Stimulated activated effector memory CD8-positive, alpha-beta T cell treated with anti-CD3 and anti-CD28 coated beads, Interleukin-12 subunit alpha, Interleukin-12 subunit beta, amount 100 ng/mL, for 72 hours (primary cell): ENCODE results near the gene MDP1.

Source experiments
- ATAC-seq: fragments of 150-1000 bp; cut with Tn5 transposase; 2 replicates; pipeline ENCODE4 v1.10.0; 2021
- DNase-seq, 2 donors: peaks; one replicate each; pipeline ENCODE4 v3.0.0; 2021 to 2022; ENCODE audit warnings: low spot score in 2 of 2
- H3K27ac Mint-ChIP-seq: one replicate; pipeline ENCODE4 v1.8.0; 2022; ENCODE audit warnings: mild to moderate bottlenecking, mixed read lengths
- H3K36me3 Mint-ChIP-seq: one replicate; pipeline ENCODE4 v1.8.0; 2022; ENCODE audit warnings: mild to moderate bottlenecking, mixed read lengths
- H3K4me1 Mint-ChIP-seq: one replicate; pipeline ENCODE4 v1.8.0; 2022; ENCODE audit warnings: mixed read lengths
- H3K4me3 Mint-ChIP-seq: one replicate; pipeline ENCODE4 v1.8.0; 2022; ENCODE audit warnings: mild to moderate bottlenecking, mixed read lengths
- H3K9me3 Mint-ChIP-seq: one replicate; pipeline ENCODE4 v1.8.0; 2022; ENCODE audit warnings: mixed read lengths

Gene MDP1

DNA sequence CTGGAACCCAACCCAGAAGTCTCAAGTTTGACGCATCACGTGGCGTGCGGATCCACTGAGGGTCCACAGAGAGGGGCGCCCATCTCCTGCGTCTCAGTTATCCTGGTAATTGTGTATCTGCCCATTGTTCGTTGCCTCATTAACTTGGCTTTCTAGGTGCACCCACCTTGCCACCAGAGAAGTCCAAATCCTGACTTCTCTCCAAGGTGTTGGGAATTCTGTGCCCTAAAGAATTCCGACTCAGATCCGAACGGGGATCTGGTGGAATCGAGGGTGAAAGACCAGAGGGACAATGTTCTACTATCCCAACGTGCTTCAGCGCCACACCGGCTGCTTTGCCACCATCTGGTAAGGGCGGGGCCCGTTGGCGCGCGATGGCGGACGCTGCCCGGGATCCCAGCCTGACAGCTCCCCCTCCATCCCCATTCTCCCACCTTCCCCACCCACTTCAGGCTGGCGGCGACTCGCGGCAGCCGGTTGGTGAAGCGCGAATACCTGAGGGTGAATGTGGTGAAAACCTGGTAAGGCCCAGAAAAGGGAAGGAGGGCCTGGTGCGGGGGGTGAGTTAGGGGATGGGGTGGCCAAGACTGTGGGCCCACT, 43.5 kb downstream of the MDP1 start:
- H3K4me3 Mint-ChIP-seq, result peak overlapping the region; percentile 84
- H3K4me1 Mint-ChIP-seq, result peaks cover 47% of the 10 kb centered on the region
- DNase-seq, result no peak
- ATAC-seq, result no peak
- peaks cover 91% of the 10 kb centered on the region for H3K36me3 Mint-ChIP-seq
- peak overlapping the region; percentile 86 for H3K27ac Mint-ChIP-seq
- no peaks in the 10 kb centered on the region for H3K9me3 Mint-ChIP-seq

DNA sequence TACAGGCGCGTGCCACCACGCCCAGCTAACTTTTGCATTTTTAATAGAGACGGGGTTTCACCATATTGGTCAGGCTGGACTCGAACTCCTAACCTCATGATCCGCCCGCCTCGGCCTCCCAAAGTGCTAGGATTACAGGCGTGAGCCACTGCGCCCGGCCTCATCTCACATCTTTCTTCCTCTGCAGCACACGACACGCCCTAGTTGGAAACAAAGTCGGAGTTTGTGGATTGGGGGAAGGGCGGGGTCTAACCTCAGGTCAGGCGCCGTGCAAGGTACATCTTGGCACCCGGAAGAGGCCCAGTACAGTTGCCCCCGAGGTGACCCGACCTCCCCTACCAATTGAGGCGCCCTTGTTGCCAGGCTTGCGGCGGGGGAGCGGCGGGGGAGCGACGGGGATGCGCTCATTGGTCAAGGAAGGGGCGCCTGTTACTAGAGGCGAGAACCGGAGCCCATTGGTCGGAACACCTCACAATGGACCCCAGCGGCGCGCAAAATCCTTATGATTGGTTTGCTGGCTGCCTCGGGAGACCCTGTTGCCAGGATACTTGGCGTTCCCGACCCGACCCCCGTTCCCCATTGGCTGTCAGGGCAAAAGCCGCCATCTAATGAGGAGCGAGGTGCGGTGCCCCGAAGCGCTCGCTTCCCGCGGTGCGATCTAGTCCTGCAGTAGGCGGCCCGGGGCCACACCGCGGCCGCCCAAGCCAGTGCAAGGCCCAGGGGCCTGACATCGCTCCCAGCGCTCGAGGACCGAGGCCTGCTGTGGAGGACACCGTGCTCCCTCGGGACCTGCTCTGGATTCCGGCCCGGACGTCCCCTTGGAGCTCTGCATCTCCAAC, 44.2 kb downstream of the MDP1 start, which contains the start of gene REC8:
REC8 (plus strand) TSS at position 659 of the 839 bp plus-strand sequence. CDS start 473 bp downstream, outside the sequence.
- ATAC-seq, result peak; percentile 87
- no peaks in the 10 kb centered on the region for H3K9me3 Mint-ChIP-seq

GRCh38 chr14:24167469-24168114, 48.3 kb downstream of the MDP1 start:
- ATAC-seq, result no peak
- DNase-seq, result no peak
- peaks cover 92% of the 10 kb centered on the region for H3K36me3 Mint-ChIP-seq
- peak overlapping the region; percentile 6 for H3K27ac Mint-ChIP-seq
- H3K4me3 Mint-ChIP-seq, result no peak overlapping the region
- H3K9me3 Mint-ChIP-seq, result no peaks in the 10 kb centered on the region
- peaks cover 71% of the 10 kb centered on the region for H3K4me1 Mint-ChIP-seq

More for the DNA sequence above, 44.2 kb downstream of the MDP1 start, which contains the start of gene REC8:
- Mint-ChIP-seq H3K36me3 (peaks cover 91% of the 10 kb centered on the region), H3K4me3 (peak within 1 kb of the TSS; percentile 84), H3K4me1 (peaks cover 52% of the 10 kb centered on the region), H3K27ac (peak within 1 kb of the TSS; percentile 86)
- peak; percentile 43 to 89 for DNase-seq

DNA sequence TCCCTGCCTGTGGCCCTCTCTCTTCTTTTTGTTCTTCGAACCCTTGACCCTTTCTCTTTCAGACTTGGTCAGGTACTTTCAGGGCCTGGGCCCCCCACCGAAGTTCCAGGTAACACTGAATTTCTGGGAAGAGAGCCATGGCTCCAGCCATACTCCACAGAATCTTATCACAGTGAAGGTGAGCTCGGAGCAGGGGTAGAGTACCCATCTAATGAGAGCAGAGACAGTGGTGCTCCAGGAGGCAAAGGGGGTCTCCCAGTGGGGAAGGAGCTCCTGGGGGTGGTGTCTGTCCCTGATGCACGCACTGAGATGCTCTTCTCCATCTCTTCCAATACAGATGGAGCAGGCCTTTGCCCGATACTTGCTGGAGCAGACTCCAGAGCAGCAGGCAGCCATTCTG, 50.1 kb downstream of the MDP1 start:
- H3K36me3 Mint-ChIP-seq, result peaks cover 100% of the 10 kb centered on the region
- H3K9me3 Mint-ChIP-seq, result no peaks in the 10 kb centered on the region
- DNase-seq, result no peak
- ATAC-seq, result no peak
- no peak overlapping the region for H3K4me3 Mint-ChIP-seq
- peaks cover 72% of the 10 kb centered on the region for H3K4me1 Mint-ChIP-seq
- H3K27ac Mint-ChIP-seq, result peak overlapping the region; percentile 99

DNA sequence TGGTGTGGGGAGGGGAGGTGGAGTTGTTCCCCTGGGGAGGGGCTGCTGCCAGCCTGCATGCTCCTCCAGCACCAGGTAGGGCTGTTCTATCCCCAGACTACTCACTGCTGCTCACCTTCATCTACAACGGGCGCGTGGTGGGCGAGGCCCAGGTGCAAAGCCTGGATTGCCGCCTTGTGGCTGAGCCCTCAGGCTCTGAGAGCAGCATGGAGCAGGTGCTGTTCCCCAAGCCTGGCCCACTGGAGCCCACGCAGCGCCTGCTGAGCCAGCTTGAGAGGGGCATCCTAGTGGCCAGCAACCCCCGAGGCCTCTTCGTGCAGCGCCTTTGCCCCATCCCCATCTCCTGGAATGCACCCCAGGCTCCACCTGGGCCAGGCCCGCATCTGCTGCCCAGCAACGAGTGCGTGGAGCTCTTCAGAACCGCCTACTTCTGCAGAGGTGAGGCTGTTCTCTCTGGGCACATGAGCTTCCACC, 51.3 kb downstream of the MDP1 start:
- Mint-ChIP-seq H3K9me3 (no peaks in the 10 kb centered on the region), H3K4me3 (peak overlapping the region; percentile 17), H3K27ac (peak overlapping the region; percentile 99), H3K4me1 (peaks cover 82% of the 10 kb centered on the region), H3K36me3 (peaks cover 100% of the 10 kb centered on the region)
- DNase-seq (no peak), ATAC-seq (no peak)
